ENCODE results near the gene ADM. TPM values are rescaled to one million over a fixed set of nuclear protein-coding genes. Genes with fewer than 3 reads are reported as not detected.

Gene ADM
- total RNA-seq, 1 donor from 2014 or later: 239 TPM

DNA sequence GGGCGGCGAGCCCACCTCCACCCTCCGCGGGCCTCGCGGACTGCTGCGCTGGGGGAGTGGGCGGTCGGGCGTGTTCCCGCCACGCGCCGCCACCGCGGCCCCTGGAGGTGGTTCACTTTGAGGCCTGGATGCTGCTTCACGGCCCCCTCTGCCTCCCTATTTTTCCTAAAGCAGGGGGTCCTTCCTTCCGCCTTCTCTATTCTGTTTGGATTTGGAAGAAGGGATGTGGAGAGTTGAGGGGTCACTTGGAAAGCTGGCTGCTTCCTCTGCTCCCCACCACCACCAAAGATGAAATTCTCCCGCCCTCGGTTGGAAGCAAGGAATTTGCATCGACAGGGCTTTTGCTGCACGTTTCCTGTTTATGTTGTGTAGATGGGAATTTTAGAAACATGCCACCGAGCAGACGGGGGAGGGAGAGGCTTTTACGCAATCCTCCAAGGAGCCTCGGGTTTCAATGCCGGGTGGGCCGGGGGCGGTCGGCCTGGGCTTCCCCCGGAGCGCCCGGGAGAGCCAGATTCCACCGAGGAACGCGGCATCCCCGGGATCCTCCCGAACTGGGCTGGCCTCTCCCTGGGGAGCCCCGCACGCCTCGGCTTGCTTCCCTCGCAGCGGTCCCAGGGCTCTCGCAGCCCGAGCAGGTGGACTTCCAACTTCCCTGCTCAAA lies 10.5 kb upstream of the ADM start:
- peak overlapping the region; percentile 94 for H3K27ac Mint-ChIP-seq (ENCODE audit: unreplicated experiment)
- peak overlapping the region; percentile 89 for H3K4me3 Mint-ChIP-seq (ENCODE audit: unreplicated experiment)
- DNase-seq (ENCODE audit: extremely low spot score, unreplicated experiment): peak; percentile 87
- peaks cover 44% of the 10 kb centered on the region for H3K4me1 Mint-ChIP-seq (ENCODE audit: unreplicated experiment)
- H3K36me3 Mint-ChIP-seq (ENCODE audit: unreplicated experiment): peaks cover 6% of the 10 kb centered on the region
- no peaks in the 10 kb centered on the region for H3K9me3 Mint-ChIP-seq (ENCODE audit: unreplicated experiment)
- H3K27me3 Mint-ChIP-seq (ENCODE audit: unreplicated experiment): no peaks in the 10 kb centered on the region
- TF ChIP-seq, protein P1, sequence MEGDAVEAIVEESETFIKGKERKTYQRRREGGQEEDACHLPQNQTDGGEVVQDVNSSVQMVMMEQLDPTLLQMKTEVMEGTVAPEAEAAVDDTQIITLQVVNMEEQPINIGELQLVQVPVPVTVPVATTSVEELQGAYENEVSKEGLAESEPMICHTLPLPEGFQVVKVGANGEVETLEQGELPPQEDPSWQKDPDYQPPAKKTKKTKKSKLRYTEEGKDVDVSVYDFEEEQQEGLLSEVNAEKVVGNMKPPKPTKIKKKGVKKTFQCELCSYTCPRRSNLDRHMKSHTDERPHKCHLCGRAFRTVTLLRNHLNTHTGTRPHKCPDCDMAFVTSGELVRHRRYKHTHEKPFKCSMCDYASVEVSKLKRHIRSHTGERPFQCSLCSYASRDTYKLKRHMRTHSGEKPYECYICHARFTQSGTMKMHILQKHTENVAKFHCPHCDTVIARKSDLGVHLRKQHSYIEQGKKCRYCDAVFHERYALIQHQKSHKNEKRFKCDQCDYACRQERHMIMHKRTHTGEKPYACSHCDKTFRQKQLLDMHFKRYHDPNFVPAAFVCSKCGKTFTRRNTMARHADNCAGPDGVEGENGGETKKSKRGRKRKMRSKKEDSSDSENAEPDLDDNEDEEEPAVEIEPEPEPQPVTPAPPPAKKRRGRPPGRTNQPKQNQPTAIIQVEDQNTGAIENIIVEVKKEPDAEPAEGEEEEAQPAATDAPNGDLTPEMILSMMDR (IDR thresholded peaks at IDR 0.05): no peak

DNA sequence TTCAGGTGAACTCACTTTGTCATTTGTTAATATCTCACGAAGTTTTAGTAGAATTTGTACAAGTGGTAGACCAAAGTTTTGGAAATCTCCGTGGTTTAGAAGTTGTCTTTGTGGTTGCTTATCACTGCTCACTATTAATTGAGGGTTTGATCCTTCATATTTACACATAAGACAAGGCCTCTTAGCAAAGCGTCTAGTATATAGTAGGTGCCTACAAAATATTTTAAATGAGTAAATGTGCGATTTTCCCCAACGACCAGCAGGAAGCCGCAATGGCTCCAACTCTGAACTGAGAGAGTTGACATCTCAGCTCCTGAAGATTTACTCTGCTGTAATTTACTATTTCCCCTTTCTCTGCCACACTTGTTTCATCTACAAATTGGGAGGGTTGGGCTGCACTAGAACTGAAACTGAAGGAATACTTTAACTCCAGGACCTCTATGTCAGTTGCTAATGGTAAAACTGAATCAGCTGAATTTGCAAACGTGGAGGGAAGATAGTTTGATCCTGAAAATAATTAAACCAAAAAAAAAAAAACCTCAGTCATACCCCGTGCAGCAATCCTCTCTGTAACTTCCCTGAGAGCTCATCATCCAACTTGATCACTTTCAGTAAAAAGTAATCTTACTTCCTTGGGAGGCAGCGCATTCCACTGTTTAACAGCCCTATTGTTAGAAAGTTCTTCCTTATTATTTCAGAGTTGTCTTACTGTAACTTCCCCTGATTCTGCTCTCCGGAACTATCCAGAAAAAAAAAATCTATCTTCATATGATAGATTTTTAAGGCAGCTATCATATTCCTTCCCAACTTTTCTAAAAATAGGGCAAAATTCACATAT lies 9.6 kb upstream of the ADM start:
- Mint-ChIP-seq H3K4me3 (ENCODE audit: unreplicated experiment) (peak overlapping the region; percentile 89), H3K4me1 (ENCODE audit: unreplicated experiment) (peaks cover 39% of the 10 kb centered on the region), H3K9me3 (ENCODE audit: unreplicated experiment) (no peaks in the 10 kb centered on the region), H3K27ac (ENCODE audit: unreplicated experiment) (peak overlapping the region; percentile 82), H3K36me3 (ENCODE audit: unreplicated experiment) (peaks cover 11% of the 10 kb centered on the region), H3K27me3 (ENCODE audit: unreplicated experiment) (no peaks in the 10 kb centered on the region)
- DNase-seq (ENCODE audit: extremely low spot score, unreplicated experiment): no peak
- TF ChIP-seq, protein P1 (IDR thresholded peaks at IDR 0.05): no peak

DNA sequence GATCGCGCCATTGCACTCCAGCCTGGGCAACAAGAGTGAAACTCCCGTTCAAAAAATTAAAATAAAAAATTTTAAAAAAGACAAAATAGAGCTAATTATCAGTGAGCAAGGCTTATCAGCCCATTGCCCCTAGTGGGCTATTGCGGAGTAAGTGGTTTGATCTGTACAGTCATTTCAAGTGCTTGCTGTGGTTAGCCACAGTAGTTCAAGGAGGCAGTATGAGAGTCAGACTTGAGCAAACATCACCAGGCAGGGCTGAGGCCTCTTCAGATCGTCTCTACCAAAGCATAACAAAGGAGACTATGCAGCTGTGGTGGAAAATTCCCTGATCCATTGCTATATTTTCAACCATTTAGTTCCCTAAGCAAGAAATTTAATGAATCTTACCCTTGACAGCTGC lies 6.5 kb upstream of the ADM start:
- H3K27me3 Mint-ChIP-seq (ENCODE audit: unreplicated experiment): no peaks in the 10 kb centered on the region
- TF ChIP-seq, protein P1 (IDR thresholded peaks at IDR 0.05): peak; percentile 26
- DNase-seq (ENCODE audit: extremely low spot score, unreplicated experiment): no peak
- peaks cover 37% of the 10 kb centered on the region for H3K4me1 Mint-ChIP-seq (ENCODE audit: unreplicated experiment)
- no peak overlapping the region for H3K4me3 Mint-ChIP-seq (ENCODE audit: unreplicated experiment)
- H3K36me3 Mint-ChIP-seq (ENCODE audit: unreplicated experiment): peaks cover 11% of the 10 kb centered on the region
- peak overlapping the region; percentile 58 for H3K27ac Mint-ChIP-seq (ENCODE audit: unreplicated experiment)
- H3K9me3 Mint-ChIP-seq (ENCODE audit: unreplicated experiment): no peaks in the 10 kb centered on the region

DNA sequence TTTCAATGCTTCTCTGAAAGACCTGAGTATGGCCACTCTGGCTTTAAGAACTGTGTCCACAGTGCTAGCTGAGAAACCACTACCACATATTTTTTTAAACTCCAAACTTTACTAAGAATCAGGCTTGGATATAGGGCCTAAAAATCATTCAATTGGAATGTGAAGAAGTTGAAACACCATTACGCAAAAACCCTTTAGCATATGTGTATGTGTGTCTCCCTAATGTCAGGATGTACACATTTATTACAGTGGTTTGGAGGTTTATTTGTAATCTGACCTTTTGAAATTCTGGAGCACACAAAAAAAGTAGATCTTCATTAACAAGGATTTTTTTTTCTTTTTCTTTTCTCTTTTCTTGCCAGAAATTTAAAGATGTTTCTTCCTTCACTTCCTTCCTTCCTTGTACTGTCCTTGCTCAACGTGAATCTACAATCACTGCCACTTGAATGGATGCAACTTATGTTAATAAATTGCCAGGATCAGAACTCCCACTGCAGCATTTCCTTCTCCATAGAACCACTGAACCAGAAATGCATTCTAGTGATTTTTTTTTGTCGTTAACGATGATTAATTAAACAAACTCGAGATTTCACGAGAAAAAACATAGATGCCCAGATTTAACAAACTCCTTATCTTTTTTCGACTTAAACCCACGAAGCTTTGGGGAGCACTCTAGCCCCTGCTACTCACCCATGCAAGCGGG lies 3.1 kb upstream of the ADM start:
- Mint-ChIP-seq H3K4me3 (ENCODE audit: unreplicated experiment) (peak overlapping the region; percentile 99), H3K27me3 (ENCODE audit: unreplicated experiment) (no peaks in the 10 kb centered on the region), H3K4me1 (ENCODE audit: unreplicated experiment) (peaks cover 31% of the 10 kb centered on the region), H3K36me3 (ENCODE audit: unreplicated experiment) (peaks cover 23% of the 10 kb centered on the region), H3K27ac (ENCODE audit: unreplicated experiment) (peak overlapping the region; percentile 100), H3K9me3 (ENCODE audit: unreplicated experiment) (no peaks in the 10 kb centered on the region)
- TF ChIP-seq, protein P1 (IDR thresholded peaks at IDR 0.05): no peak
- DNase-seq (ENCODE audit: extremely low spot score, unreplicated experiment): no peak

DNA sequence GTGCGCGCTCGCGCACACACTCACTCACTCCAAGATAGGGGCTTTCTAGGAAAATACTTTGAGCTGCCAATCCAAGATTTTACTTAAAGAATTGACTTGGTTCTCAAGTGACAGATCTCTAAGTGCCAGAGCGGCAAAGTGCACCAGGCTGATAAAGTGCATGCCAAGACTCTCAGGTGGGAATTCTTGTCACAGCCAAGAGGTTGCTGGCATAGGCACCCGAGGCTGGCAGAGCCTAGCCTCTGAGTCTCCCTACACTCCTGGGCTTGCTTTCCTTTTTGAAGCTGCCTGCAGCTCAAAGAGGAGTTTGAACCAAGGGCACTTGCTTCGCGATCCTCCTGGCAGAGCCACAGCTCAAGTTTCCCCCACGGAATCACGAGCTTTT lies 2.5 kb upstream of the ADM start:
- Mint-ChIP-seq H3K9me3 (ENCODE audit: unreplicated experiment) (no peaks in the 10 kb centered on the region), H3K27me3 (ENCODE audit: unreplicated experiment) (no peaks in the 10 kb centered on the region), H3K4me1 (ENCODE audit: unreplicated experiment) (peaks cover 31% of the 10 kb centered on the region), H3K27ac (ENCODE audit: unreplicated experiment) (peak overlapping the region; percentile 100), H3K36me3 (ENCODE audit: unreplicated experiment) (peaks cover 26% of the 10 kb centered on the region), H3K4me3 (ENCODE audit: unreplicated experiment) (peak overlapping the region; percentile 99)
- TF ChIP-seq, protein P1 (IDR thresholded peaks at IDR 0.05): no peak
- no peak for DNase-seq (ENCODE audit: extremely low spot score, unreplicated experiment)

Data from osteocyte (in vitro differentiated cells).